ENCODE results near the gene EREG.

DNA sequence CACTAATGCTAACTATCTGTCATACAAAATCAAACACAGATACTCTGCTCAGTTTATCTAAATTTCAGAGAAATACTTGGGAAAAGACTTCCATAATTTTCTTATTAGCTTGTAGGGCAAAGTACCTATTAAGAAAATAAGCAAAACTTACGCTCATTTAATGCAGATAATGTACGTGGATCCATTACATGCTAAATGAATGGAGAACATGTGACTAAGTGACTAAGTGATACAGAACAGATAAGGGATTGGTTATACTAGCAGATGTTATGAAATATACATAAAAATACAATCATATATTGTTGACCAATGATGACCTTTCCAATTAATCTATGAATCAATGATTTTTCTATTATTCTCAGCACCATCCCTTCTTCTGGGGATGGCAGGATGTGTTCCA, 25.7 kb downstream of the EREG start:
- TF ChIP-seq, protein P1, sequence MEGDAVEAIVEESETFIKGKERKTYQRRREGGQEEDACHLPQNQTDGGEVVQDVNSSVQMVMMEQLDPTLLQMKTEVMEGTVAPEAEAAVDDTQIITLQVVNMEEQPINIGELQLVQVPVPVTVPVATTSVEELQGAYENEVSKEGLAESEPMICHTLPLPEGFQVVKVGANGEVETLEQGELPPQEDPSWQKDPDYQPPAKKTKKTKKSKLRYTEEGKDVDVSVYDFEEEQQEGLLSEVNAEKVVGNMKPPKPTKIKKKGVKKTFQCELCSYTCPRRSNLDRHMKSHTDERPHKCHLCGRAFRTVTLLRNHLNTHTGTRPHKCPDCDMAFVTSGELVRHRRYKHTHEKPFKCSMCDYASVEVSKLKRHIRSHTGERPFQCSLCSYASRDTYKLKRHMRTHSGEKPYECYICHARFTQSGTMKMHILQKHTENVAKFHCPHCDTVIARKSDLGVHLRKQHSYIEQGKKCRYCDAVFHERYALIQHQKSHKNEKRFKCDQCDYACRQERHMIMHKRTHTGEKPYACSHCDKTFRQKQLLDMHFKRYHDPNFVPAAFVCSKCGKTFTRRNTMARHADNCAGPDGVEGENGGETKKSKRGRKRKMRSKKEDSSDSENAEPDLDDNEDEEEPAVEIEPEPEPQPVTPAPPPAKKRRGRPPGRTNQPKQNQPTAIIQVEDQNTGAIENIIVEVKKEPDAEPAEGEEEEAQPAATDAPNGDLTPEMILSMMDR (IDR thresholded peaks at IDR 0.05): no peak
- TF ChIP-seq POLR2A (IDR thresholded peaks at IDR 0.05): no peak
